Coronary artery (tissue), 2 donors: ENCODE measurements around the gene UBASH3B.

Source experiments
- DNase-seq: peaks from one replicate; pipeline ENCODE4 v3.0.0-alpha.2; 2017; ENCODE audit warnings: low spot score
- H3K27ac ChIP-seq, 2 donors: fragments of 200-600 bp; sonication (generic); one replicate each; pipeline ENCODE4 v1.5.1; 2016 to 2019
- H3K4me3 ChIP-seq: fragments of 200-600 bp; sonication (generic); 2 replicates; pipeline ENCODE4 v1.5.1; 2016; ENCODE audit warnings: mild to moderate bottlenecking, moderate library complexity
- TF ChIP-seq, protein P1 (sequence below): fragments of 200-600 bp; sonication (generic); IDR thresholded peaks from one replicate; pipeline ENCODE4 v1.5.1; 2019; ENCODE audit warnings: antibody characterized with exemption

UBASH3B gene

DNA sequence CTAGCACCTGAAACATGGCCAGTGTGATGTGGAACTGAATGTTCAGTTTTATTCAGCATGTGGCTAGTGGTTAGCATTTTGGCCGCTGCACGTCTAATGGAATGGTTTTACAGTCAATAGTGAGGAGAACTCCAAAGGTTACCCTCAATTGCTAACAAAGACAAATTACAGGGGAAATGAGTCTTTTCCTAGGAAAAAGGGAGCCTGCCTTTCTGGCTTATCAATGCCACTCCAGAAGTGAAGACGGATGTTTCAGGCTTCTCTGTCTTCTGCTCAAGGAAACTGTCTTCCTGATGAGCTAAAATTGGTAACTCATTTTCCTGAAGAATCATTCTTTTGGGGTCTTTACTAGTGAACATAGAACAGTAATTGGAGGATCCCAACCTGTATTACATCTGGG, 98.5 kb downstream of the UBASH3B start:
- H3K4me3 ChIP-seq: no peak overlapping the region
- TF ChIP-seq, protein P1, sequence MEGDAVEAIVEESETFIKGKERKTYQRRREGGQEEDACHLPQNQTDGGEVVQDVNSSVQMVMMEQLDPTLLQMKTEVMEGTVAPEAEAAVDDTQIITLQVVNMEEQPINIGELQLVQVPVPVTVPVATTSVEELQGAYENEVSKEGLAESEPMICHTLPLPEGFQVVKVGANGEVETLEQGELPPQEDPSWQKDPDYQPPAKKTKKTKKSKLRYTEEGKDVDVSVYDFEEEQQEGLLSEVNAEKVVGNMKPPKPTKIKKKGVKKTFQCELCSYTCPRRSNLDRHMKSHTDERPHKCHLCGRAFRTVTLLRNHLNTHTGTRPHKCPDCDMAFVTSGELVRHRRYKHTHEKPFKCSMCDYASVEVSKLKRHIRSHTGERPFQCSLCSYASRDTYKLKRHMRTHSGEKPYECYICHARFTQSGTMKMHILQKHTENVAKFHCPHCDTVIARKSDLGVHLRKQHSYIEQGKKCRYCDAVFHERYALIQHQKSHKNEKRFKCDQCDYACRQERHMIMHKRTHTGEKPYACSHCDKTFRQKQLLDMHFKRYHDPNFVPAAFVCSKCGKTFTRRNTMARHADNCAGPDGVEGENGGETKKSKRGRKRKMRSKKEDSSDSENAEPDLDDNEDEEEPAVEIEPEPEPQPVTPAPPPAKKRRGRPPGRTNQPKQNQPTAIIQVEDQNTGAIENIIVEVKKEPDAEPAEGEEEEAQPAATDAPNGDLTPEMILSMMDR: no peak
- DNase-seq: no peak
- no peak overlapping the region for H3K27ac ChIP-seq

GRCh38 chr11:122754553-122755322, 99.2 kb downstream of the UBASH3B start:
- no peak for DNase-seq
- Histone ChIP-seq H3K27ac (no peak overlapping the region), H3K4me3 (no peak overlapping the region)
- TF ChIP-seq, protein P1: no peak

DNA sequence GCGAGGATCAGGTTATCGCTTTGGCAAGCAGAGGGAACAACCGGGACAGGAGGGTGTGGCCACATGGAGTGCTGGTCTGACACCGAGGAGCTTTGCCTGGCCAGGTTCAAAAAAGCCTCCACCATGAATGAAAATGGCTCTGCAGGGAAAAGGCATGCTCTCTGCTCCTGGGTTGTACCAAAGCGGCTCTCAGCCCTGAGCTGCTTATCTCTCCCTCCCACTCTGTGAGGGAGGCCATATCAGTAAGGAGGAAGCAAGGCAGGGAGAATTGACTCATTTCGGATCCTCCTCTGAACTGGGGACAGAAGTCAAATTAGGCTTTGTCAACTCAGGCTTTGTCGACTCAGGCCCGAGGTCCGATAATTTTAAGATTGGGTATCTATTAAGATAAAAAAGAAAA, 99.9 kb downstream of the UBASH3B start:
- DNase-seq: no peak
- TF ChIP-seq, protein P1: no peak
- Histone ChIP-seq H3K27ac (no peak overlapping the region), H3K4me3 (no peak overlapping the region)

GRCh38 chr11:122755941-122756340, 100.4 kb downstream of the UBASH3B start:
- DNase-seq: no peak
- H3K4me3 ChIP-seq: no peak overlapping the region
- TF ChIP-seq, protein P1: no peak

DNA sequence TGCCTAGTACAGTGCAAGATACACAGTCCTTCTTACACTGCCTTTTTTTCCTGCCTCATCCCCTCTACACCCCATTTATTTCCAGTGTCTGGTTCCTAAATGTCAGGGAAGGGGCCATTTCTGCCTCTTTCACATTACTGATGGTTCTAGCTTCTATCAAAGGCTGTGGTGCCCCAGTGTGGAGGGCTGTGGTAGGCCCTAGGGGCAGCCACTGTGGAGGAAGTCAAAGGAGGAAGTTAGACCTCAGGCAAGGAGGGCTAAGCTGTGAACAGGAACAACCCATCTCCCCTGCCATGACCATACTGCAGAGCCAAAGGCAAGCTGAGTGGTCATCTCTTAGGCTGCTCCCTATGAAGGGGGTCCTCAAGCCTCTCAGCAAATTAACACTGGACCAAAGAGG, 100.9 kb downstream of the UBASH3B start:
- H3K27ac ChIP-seq: no peak overlapping the region
- DNase-seq: no peak
- TF ChIP-seq, protein P1: no peak
- H3K4me3 ChIP-seq: no peak overlapping the region

More at GRCh38 chr11:122755941-122756340, 100.4 kb downstream of the UBASH3B start:
- H3K27ac ChIP-seq: no peak overlapping the region

GRCh38 chr11:122757201-122757600, 101.7 kb downstream of the UBASH3B start:
- Histone ChIP-seq H3K4me3 (no peak overlapping the region), H3K27ac (no peak overlapping the region)
- DNase-seq: no peak
- TF ChIP-seq, protein P1: no peak

GRCh38 chr11:122758339-122758738, 102.8 kb downstream of the UBASH3B start:
- no peak overlapping the region for H3K27ac ChIP-seq
- TF ChIP-seq, protein P1: no peak

More at GRCh38 chr11:122758339-122758738, 102.8 kb downstream of the UBASH3B start:
- no peak overlapping the region for H3K4me3 ChIP-seq
- DNase-seq: no peak
